ENCODE data around the gene HOMER1. TPM values are rescaled to one million over a fixed set of nuclear protein-coding genes. Genes with fewer than 3 reads are reported as not detected.
"Not testable (repeated sequence)": the region's sequence is repeated elsewhere in the genome, so short reads cannot be mapped to it uniquely, and the experiment has no call there.

The HOMER1 gene
- total RNA-seq, 1 experiment from 2014 or later, result 15.7 TPM

- H3K27ac ChIP-seq, result no peak overlapping the region
- 0 out of 2 replicates have a peak, but pooled peaks cover 3% of the 10 kb centered on the region for H3K4me1 ChIP-seq
- no peak for DNase-seq
- H3K9me3 ChIP-seq (replicated peaks), result no peaks in the 10 kb centered on the region
- H3K27me3 ChIP-seq, result no peaks in the 10 kb centered on the region
- H3K36me3 ChIP-seq, result peaks cover 12% of the 10 kb centered on the region
- H3K4me3 ChIP-seq, result no peak overlapping the region
Observed at GRCh38 chr5:79395296-79395695, 118.6 kb downstream of the HOMER1 start.

DNA sequence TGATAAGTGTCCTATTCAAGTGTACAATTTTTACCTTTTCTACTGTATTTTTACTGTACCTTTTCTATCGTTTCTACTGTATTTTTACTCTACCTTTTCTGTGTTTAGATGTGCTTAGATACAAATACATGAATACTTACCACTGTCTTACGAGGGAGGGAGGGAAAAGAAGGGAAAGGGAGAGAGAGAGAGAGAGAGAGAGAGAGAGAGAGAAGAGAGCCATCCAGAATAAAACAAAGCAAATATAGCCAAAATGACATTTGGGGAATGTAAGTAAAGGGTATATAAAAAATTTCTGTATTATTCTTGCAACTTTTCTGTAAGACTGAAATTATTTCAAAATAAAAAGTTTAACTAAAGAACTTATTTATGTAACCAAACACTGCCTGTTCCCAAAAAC is 121.2 kb downstream of the HOMER1 start:
- Histone ChIP-seq H3K4me1 (0 out of 2 replicates have a peak, but pooled peaks cover 3% of the 10 kb centered on the region), H3K9me3 (replicated peaks) (no peaks in the 10 kb centered on the region), H3K27ac (no peak overlapping the region), H3K4me3 (no peak overlapping the region), H3K36me3 (peaks cover 11% of the 10 kb centered on the region), H3K27me3 (no peaks in the 10 kb centered on the region)
- DNase-seq, result no peak

- no peaks in the 10 kb centered on the region for H3K27me3 ChIP-seq
- H3K4me1 ChIP-seq, result no peaks in the 10 kb centered on the region
- peaks cover 5% of the 10 kb centered on the region; the same call in 1 of the 2 replicates for H3K9me3 ChIP-seq (replicated peaks)
- H3K36me3 ChIP-seq, result peaks cover 5% of the 10 kb centered on the region; the same call in 1 of the 2 replicates
- H3K4me3 ChIP-seq, result no peak overlapping the region
- H3K27ac ChIP-seq, result no peak overlapping the region
- no peak for DNase-seq
Observed at GRCh38 chr5:79386679-79387078, 127.3 kb downstream of the HOMER1 start.

GRCh38 chr5:79385126-79385525 is 128.8 kb downstream of the HOMER1 start:
- DNase-seq; H3K4me3 ChIP-seq; H3K36me3 ChIP-seq; H3K27ac ChIP-seq; H3K27me3 ChIP-seq; H3K9me3 ChIP-seq (replicated peaks); H3K4me1 ChIP-seq: not testable (repeated sequence)

GRCh38 chr5:79378510-79379186 is 135.3 kb downstream of the HOMER1 start:
- Histone ChIP-seq H3K4me3 (no peak overlapping the region), H3K9me3 (replicated peaks) (peaks cover 5% of the 10 kb centered on the region; the same call in 1 of the 2 replicates), H3K27ac (no peak overlapping the region), H3K36me3 (no peaks in the 10 kb centered on the region), H3K4me1 (no peaks in the 10 kb centered on the region), H3K27me3 (no peaks in the 10 kb centered on the region)
- no peak for DNase-seq

DNA sequence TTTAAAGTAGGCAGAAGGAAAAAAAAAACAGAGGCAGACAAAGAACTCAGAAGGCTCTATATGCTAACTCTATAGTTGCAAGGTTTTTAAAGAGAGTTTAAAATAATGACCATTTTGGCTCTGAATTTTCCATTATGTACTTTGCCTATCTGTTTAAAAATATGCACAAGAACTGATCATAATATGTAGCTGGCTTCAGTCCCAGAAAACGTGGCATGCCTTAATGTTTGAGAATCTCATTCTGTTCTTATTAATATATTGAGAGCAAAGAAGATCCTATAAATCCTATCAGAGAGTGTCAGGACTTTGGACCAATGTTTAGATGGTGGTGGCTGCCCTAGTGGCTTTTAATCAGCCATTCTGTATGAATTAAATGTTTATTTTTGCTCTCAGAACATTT is 156.5 kb downstream of the HOMER1 start:
- Histone ChIP-seq H3K4me3 (no peak overlapping the region), H3K4me1 (no peaks in the 10 kb centered on the region), H3K36me3 (no peaks in the 10 kb centered on the region), H3K9me3 (replicated peaks) (no peaks in the 10 kb centered on the region), H3K27ac (no peak overlapping the region), H3K27me3 (no peaks in the 10 kb centered on the region)
- no peak for DNase-seq

DNA sequence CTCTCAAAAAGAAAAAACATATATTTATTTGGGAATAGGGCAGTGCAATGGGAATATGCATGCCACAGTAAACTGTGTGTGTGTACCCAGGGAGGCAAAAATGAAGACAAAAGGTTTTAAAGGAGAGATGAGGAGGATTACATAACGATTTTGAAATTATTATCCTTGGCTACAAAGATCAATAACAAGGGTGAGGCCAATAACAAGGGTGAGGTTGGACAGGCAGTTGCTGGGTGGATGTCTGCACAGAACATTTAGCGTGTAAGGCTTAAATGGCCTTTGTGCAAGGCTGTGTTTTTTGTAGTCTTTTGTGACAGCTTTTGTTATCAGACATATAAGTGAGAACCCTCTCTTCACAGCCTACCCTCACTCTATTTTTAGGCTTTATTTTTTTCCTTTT is 164.1 kb downstream of the HOMER1 start:
- Histone ChIP-seq H3K27me3 (no peaks in the 10 kb centered on the region), H3K9me3 (replicated peaks) (no peaks in the 10 kb centered on the region), H3K4me3 (no peak overlapping the region), H3K27ac (no peak overlapping the region), H3K36me3 (no peaks in the 10 kb centered on the region), H3K4me1 (no peaks in the 10 kb centered on the region)
- no peak for DNase-seq

DNA sequence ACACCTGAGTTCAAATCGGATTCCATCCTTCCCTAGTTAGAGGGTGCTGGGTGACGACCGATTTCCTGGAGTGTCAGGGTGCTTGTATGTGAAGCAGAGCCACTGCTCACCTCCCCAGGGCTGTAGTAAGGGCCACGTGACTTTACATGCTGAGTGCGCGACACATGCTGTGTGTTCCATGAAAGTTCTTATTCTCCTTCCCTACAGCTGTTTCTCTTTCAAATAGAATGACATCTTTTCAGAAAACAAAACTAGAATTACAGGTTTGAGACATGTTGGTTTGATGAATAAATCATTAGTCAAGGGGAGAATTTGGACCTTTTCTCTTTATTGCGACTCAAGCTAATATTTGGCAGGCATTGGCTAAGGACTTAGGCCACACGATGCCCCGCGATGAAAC is 164.9 kb downstream of the HOMER1 start:
- Histone ChIP-seq H3K4me1 (no peaks in the 10 kb centered on the region), H3K4me3 (no peak overlapping the region), H3K36me3 (no peaks in the 10 kb centered on the region), H3K9me3 (replicated peaks) (no peaks in the 10 kb centered on the region), H3K27ac (no peak overlapping the region), H3K27me3 (no peaks in the 10 kb centered on the region)
- no peak for DNase-seq

GRCh38 chr5:79346420-79346824 is 167.5 kb downstream of the HOMER1 start:
- Histone ChIP-seq H3K4me3 (no peak overlapping the region), H3K9me3 (replicated peaks) (no peaks in the 10 kb centered on the region), H3K36me3 (no peaks in the 10 kb centered on the region), H3K27me3 (no peaks in the 10 kb centered on the region), H3K27ac (no peak overlapping the region), H3K4me1 (no peaks in the 10 kb centered on the region)
- DNase-seq, result no peak

GRCh38 chr5:79333852-79334557 is 179.9 kb downstream of the HOMER1 start:
- Histone ChIP-seq H3K4me3 (no peak overlapping the region), H3K27ac (no peak overlapping the region), H3K4me1 (no peaks in the 10 kb centered on the region), H3K27me3 (no peaks in the 10 kb centered on the region), H3K36me3 (no peaks in the 10 kb centered on the region), H3K9me3 (replicated peaks) (no peaks in the 10 kb centered on the region)
- no peak for DNase-seq

DNA sequence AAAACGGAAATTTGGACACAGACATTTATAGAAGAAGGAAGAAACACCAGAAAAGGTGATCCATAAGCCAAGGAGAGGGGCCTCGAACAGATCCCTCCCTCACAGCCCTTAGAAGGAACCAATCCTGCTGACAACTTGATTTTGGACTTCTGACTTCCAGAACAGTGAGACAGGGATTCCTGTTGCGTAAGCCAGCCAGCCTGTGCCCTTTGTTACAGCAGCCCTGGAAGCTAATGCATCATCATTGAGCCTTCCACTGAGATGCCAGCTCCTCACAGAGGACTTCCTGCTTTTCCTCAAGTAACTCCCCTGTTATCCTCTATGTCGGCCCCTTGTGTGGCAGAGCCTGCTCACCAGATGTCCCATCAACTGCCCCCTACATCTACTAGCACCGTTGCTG is 183.9 kb downstream of the HOMER1 start:
- no peak overlapping the region for H3K27ac ChIP-seq
- no peaks in the 10 kb centered on the region for H3K36me3 ChIP-seq
- no peaks in the 10 kb centered on the region for H3K9me3 ChIP-seq (replicated peaks)
- H3K27me3 ChIP-seq, result no peaks in the 10 kb centered on the region
- H3K4me3 ChIP-seq, result no peak overlapping the region
- no peaks in the 10 kb centered on the region for H3K4me1 ChIP-seq
- no peak for DNase-seq

DNA sequence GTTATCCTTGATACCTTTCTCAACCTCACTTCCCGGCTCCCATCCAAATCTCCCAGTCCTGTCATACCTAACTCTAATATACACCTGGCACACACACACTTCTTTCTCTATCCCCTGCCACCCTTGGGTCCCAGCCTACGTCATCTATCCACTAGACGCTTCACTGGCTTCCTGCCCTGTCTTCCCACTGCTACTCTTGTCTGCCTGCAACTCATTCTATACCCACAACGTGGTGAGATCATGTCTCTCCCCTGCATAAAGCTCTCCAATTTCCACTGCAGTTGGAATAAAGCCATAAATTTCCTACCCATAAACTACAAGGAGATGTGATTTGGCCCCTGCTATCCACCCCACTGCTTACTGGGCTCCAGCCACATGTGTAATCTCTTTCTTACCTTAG is 184.5 kb downstream of the HOMER1 start:
- no peaks in the 10 kb centered on the region for H3K36me3 ChIP-seq
- H3K4me1 ChIP-seq, result no peaks in the 10 kb centered on the region
- H3K27me3 ChIP-seq, result no peaks in the 10 kb centered on the region
- no peaks in the 10 kb centered on the region for H3K9me3 ChIP-seq (replicated peaks)
- no peak overlapping the region for H3K4me3 ChIP-seq
- DNase-seq, result no peak
- no peak overlapping the region for H3K27ac ChIP-seq

Other genes starting within 250 kb of the HOMER1 start
- gene TENT2, start 98.3 kb upstream of the HOMER1 start, total RNA-seq (2014; rRNA removed; shearing (Covaris generic)), result 33.3 and 44.6 TPM in 2 replicates
- gene CMYA5, start 175.7 kb upstream of the HOMER1 start, total RNA-seq (2014; rRNA removed; shearing (Covaris generic)), result 0.20 and 0.22 TPM in 2 replicates